NCI-H2171 (cell line): ENCODE data around the gene BMP2.

Experiments
- DNase-seq: peaks from one replicate; lab custom pipeline; 2025; lab: John Stamatoyannopoulos, UW

Gene BMP2

DNA sequence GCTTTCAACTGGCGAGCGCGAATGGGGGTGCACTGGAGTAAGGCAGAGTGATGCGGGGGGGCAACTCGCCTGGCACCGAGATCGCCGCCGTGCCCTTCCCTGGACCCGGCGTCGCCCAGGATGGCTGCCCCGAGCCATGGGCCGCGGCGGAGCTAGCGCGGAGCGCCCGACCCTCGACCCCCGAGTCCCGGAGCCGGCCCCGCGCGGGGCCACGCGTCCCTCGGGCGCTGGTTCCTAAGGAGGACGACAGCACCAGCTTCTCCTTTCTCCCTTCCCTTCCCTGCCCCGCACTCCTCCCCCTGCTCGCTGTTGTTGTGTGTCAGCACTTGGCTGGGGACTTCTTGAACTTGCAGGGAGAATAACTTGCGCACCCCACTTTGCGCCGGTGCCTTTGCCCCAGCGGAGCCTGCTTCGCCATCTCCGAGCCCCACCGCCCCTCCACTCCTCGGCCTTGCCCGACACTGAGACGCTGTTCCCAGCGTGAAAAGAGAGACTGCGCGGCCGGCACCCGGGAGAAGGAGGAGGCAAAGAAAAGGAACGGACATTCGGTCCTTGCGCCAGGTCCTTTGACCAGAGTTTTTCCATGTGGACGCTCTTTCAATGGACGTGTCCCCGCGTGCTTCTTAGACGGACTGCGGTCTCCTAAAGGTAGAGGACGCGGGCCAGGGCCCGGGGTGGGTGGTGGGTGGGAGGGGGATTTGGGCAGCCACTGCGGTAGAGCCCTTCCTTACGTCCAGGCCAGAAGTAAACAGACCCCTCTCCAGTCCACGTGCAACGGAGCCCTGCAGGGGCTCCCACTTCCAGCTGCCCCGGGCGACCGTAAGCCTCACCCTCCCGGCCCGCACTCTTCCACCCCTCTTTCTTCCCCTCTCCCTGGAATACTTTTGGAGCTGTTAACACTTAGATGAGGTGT is 998 bp downstream of the BMP2 start:
- no peak for DNase-seq

DNA sequence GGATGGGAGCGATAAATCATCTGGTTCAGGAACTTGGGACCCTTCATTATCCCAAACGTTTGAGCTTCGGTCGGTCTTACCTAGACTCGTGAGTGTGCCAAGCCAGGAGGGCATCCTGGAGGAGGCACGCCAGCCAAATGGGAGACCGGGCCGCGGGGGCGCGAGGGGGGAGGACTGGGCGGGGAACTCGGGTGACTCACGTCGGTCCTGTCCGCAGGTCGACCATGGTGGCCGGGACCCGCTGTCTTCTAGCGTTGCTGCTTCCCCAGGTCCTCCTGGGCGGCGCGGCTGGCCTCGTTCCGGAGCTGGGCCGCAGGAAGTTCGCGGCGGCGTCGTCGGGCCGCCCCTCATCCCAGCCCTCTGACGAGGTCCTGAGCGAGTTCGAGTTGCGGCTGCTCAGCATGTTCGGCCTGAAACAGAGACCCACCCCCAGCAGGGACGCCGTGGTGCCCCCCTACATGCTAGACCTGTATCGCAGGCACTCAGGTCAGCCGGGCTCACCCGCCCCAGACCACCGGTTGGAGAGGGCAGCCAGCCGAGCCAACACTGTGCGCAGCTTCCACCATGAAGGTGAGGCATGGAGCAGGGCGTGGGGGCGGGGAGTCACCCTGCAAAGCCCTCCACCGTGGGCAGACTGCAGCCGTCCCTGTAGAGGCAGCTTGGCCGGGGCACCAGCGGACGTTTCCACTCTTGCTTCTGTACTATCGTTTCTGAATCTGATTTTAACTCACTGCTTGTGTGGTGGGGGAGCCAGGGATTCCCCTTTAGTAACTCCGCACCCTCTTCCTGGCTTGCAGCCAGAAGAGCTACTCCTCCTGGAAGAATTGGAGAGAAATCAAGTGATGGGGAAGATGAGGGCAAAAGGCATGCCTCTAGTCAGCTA is 2.7 kb downstream of the BMP2 start:
- no peak for DNase-seq

DNA sequence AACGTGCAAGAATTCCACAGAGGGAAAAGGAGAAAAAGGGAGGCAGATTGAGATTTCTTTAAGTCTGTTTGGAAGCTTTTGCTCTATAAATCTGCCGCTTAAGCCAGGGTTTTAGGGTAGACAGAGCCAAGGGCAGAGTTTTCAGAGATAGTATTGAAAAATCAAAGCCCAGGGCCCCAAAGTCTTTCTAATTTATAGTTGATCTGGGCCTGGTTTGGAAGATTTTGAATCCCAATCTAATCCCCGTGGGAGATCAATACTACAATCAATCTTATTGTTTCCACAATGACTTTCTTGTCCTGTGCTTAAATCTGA is 3.3 kb downstream of the BMP2 start:
- DNase-seq: no peak

DNA sequence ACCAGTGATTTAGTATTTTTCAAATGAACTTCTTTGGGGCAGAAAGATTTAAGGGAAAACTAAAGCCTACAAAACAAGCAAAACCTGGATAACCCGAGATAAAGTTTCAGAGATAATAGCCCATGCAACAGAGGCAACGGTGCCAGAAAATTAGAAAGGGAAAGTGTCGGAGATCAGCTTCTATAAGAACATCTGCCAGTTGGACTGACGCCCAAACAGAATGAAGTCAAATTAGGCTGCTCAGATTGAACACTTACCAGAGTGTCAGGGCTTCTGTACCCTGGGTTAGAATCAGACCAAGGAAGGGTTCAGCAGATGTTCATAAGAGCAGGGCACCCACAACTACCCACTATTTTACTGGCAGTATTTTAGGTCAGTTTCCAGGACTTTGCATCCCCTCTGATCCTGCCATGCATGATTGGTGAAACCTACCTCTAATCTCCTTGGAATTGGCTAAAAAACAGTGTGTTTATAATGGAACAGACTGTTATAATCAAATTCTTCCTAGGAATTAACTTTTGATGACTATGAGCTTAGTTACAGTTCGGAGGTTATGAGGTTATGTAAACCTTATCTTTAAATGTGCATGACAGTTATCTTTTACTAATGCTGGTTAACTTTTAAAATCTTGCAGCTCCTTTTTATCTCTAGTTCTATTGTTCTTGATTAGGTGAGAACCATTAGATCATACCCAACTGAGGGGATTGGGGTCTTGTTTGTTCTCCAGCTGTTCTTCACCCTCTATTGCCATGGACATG is 13.1 kb downstream of the BMP2 start:
- DNase-seq: peak; percentile 61

- no peak for DNase-seq
Observed at GRCh38 chr20:6783752-6784151, 16.3 kb downstream of the BMP2 start.

- no peak for DNase-seq
Observed at GRCh38 chr20:6784210-6784631, 16.7 kb downstream of the BMP2 start.

DNA sequence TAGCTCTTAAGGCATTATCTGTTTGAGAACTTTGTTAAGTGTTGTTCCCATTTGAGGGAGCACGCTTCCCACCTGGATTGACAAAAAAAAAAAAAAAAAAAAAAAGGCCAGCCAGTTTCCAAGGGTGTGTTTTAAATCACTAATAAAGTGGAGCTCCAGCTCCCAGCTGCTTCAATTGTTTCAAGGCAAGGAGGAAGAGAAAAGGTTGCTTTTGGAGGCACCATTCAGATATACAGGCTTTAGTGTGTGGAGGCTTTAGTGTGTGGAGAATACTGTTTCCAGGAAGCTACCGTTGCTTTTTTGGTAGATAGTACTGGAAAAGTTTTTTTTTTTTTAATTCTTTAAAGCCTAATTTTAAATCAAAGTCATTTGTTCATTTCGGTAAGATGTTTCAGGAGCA is 17.3 kb downstream of the BMP2 start:
- DNase-seq: no peak

DNA sequence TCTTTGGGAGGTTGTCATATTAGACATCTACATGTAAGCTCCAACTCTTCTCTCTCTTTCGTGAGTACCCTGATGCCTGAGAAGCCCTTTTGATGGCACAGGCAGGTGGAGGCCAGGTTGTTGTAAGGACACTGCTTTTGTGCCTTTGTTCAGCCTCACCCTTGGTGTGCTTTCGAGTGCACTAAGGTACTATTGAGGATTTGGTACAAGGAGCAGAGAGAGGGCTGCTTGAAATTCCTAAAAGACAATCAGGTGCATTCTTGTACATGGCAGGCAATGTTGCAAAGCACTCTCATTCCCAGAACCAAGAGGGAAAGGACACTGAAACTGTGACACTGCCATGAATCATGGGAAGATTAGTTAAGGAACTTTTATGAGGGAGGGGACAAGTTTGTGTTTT is 19.1 kb downstream of the BMP2 start:
- no peak for DNase-seq

DNA sequence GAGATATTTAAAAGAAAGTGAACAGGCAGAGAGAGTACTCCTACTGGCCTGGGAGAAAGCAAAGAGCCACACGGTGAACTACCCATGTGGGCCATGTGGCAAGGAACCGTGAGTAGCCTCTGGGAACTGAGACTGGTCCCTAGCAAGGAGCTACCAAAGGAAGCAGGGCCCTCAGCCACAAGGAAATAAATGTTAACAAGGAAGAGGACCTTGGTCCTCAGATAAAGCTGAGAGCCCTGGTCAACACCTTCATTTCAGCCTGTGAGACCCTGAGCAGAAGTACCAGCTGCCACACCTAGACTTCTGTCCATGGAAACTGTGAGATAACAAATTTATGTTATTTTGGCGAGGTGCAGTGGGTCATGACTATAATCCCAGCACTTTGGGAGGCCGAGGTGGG is 25.3 kb downstream of the BMP2 start:
- DNase-seq: no peak

DNA sequence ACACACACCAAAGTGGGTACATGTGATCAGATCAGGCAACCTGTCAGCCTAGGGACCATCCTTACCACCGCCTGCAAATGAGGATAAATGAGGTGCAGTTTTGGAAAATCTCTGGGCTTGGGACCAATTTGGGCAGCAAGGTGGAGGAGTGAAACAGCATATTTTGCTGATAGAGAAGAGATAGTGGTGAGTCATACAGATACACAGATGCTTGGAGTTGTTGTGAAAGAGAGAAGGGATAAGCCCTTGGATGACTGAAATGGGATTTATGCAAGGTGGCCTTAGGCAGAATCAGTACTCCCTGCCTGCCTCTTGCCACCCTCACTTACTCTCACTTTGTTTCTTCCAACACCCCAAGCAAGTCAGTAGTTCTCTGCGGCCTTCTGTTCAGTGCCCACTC is 34.7 kb downstream of the BMP2 start:
- DNase-seq: no peak

- no peak for DNase-seq
Observed at GRCh38 chr20:6806275-6806674, 38.8 kb downstream of the BMP2 start.

- DNase-seq: no peak
Observed at GRCh38 chr20:6811262-6812035, 44.0 kb downstream of the BMP2 start.

- no peak for DNase-seq
Observed at GRCh38 chr20:6812530-6812929, 45.0 kb downstream of the BMP2 start.

DNA sequence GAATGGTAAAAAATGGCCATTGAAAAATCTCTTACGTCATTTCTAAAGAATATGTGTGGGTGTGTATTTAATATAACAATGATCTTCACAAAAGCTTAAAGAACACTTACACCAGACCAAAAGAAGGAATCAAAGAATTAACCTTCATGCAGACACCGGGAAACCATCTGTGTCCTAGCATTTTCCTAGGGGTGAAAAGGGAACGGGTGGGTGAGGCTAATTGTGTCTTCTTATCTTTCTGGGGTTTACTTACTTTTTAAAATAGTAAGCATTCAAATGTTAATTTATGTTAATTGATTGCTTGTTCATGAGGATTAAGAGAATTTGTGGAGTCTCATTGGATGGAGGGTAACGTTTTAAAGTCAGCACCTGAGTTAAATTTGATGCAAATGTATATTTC is 47.5 kb downstream of the BMP2 start:
- DNase-seq: no peak

GRCh38 chr20:6818033-6818808 is 50.7 kb downstream of the BMP2 start:
- DNase-seq: no peak

GRCh38 chr20:6819599-6819998 is 52.1 kb downstream of the BMP2 start:
- no peak for DNase-seq

DNA sequence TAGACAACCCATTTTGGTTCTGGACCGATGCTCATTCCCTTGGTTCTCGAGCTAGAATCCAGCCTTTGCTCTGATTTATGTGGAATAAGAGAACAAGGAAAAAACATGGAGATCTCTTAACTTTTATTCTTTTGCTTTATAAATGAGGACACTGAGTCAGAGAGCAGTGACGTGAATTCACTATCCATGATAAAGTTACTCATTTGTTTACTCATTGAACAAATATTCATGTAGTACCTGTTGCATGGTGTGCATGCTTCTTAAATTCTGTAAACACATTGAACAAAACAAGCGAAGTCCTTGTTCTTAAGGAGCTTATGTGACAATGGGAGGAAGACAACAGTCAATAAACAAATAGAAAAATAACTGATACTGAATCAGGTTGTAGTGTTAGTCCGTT is 56.9 kb downstream of the BMP2 start:
- no peak for DNase-seq

DNA sequence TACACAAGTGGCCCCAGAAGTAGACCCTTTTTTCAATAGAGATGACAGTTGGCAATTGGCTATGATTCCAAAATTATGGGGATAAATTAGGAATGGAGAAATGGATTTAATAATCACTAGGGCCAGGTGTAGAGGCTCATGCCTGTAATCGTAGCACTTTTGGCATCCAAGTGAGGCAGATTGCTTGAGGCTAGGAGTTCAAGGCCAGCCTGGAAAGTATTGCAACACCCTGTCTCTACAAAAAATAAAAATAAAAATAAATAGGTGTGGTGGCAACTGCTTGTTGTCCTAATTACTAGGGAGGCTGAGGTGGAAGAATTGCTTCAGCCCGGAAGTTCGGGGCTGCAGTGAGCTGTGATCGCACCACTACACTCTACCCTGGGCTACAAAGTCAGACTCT is 60.0 kb downstream of the BMP2 start:
- no peak for DNase-seq

DNA sequence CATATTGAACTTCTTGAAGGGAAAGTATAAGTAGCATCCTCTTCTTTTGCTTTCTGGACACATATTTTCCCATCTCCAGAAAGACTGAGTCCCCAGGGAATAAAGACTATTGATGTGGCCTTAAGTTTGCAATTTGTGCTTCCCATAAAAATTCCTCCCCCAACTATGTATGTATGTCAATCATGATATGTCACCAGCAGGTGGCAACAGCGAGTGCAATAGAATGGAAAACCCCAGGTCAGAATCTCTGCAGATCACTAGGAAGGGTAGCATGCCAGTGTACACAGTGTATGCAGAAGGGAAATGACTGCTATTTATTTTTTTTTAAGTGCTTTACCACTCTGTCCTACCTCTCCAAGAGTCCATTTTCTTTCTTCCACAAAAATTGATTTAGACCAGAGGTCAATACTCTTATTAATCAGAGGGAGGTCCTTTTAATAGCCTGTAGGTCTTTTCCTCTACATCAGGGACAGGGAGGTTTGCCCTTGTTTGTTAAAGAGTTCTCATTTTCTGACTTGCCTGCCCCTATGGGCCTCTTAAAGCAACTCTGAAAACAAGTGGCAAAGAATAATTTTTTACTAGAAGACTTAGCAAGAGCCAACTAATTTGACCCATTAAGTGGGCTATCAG is 61.4 kb downstream of the BMP2 start:
- peak; percentile 52 for DNase-seq

DNA sequence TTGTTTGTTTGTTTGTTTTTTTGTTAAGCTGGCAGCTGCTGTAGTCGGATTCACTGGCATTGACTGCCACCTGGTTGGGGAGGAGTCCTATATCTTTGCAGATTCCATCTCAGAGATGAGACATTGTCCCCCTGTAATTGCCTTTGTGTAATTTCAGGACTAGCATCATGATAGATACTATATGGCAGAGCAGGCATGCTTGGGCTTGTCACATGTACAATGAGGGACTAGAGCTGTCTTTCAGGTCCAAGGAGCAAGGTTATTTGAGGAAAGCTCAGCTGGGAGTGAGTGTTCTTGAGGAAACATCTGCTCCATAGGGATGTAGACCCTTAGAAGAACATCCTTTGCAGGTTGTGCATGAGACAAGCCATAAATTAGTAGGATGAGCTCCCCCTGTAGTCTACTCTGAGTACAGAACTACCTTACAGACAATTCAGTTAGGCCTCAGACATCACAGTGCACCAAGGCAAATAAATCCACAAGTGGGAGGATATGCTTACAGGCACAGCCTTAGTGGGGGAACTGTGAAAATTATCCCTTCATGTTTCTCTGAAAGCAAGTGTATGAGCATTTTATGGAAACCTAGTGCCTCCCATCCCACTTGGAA is 62.1 kb downstream of the BMP2 start:
- DNase-seq: no peak
